ENCODE data around the gene HP.

DNA sequence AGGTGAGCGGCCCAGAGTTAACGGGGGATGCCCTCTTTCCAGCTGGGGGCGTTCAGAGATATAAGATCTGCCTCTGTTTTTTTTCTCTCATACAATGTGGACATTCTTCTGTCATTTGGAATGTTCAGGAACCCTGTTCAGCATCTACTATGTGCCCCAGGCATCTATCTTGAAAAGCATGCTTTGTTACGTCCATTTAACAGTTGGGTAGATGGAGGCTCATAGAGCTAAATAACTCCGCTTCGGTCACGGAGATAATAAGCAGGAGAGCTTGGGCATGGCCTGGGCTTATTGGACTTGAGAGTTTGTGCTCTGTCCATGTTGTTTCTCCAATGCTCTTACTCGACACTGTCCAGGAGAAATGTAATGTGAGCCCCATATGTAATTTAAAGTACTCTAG, 39.6 kb upstream of the HP start:
- no peak for TF ChIP-seq ZNF263 (CRISPR knock-in tag; IDR thresholded peaks at IDR 0.05)
- TF ChIP-seq ZNF280B (CRISPR knock-in tag; IDR thresholded peaks at IDR 0.05; ENCODE audit: borderline replicate concordance), result no peak
- TF ChIP-seq SUZ12 (IDR thresholded peaks at IDR 0.05; ENCODE audit: low read depth, low read length), result no peak

Measured in HepG2 (cell line).